Measurements from ENCODE around the gene SUCLG2.

GRCh38 chr3:67654844-67655177, 399 bp upstream of the SUCLG2 start:
- no peak for TF ChIP-seq CTCF (IDR thresholded peaks at IDR 0.05)
- TF ChIP-seq POLR2A (IDR thresholded peaks at IDR 0.05), result no peak
